GM10266 (cell line): ENCODE data around the gene CDH23.

ENCODE experiments used
- DNase-seq: peaks from one replicate; pipeline ENCODE4 v3.0.0; 2012; ENCODE audit errors: extremely low spot score
- TF ChIP-seq, protein P1 (sequence below): IDR thresholded peaks from 2 replicates; pipeline ENCODE4 v1.5.1; 2012; ENCODE audit warnings: mild to moderate bottlenecking, low read depth; ENCODE audit not compliant: control insufficient read depth, insufficient read depth; ENCODE audit errors: missing control alignments

Gene CDH23

DNA sequence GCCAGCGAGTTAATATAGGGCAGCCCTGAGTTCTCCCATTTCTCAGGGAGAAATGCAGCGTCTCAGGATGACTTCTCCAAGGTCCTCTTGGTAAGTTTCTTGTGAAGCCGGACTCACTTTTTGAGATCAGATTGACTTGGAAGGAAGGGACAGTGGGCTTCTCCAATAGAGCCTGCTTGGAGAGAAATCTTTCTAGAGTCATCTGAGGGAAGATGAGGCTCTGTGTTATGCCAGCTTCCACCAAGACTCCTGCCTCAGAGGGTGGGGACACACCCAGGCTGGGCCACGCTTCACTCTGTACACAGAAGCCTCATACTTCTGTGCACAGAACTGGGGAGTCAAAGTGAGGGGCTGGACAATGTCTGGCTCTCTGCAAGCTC is 317.3 kb downstream of the CDH23 start:
- TF ChIP-seq, protein P1, sequence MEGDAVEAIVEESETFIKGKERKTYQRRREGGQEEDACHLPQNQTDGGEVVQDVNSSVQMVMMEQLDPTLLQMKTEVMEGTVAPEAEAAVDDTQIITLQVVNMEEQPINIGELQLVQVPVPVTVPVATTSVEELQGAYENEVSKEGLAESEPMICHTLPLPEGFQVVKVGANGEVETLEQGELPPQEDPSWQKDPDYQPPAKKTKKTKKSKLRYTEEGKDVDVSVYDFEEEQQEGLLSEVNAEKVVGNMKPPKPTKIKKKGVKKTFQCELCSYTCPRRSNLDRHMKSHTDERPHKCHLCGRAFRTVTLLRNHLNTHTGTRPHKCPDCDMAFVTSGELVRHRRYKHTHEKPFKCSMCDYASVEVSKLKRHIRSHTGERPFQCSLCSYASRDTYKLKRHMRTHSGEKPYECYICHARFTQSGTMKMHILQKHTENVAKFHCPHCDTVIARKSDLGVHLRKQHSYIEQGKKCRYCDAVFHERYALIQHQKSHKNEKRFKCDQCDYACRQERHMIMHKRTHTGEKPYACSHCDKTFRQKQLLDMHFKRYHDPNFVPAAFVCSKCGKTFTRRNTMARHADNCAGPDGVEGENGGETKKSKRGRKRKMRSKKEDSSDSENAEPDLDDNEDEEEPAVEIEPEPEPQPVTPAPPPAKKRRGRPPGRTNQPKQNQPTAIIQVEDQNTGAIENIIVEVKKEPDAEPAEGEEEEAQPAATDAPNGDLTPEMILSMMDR = no peak
- no peak for DNase-seq

DNA sequence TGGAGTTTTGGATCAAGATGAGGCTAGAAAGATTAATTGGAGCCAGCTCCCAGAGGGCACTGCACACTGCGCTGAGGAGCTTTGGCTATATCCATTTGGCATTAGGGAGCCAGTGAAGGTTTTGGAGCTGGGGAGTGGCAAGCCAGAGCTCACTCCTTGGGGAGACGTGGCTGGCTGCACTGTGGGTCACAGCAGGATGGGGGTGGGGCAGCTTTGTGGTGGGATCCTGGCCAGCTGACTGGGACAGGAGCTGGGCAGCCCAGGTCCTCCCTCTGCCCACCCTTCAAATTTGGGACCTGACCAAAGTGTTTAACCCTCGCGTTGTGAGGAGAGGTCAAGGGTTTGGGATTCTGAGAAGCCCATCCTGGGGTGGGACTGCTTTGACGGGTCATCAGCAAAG is 317.9 kb downstream of the CDH23 start:
- TF ChIP-seq, protein P1 = no peak
- no peak for DNase-seq

DNA sequence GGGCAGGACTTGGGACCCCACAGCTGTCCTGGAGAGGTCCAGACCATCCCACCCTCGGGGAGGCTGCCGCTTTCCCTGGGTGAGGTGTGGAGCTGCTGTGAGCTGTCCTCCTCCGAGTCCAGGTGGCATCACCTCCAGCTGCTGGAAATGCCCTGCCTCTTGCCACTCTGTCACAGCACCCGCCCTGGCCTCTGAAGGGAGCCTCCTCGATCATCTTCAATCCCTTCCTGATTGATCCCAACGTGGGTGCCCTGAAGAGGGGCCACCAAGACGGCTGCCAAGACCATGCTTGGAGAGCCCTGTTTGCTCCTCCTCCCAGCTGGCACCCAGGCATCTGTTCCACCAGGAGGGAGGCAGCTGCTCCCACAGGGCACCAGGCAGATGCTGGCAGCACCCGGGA is 318.3 kb downstream of the CDH23 start:
- TF ChIP-seq, protein P1 = no peak
- no peak for DNase-seq

DNA sequence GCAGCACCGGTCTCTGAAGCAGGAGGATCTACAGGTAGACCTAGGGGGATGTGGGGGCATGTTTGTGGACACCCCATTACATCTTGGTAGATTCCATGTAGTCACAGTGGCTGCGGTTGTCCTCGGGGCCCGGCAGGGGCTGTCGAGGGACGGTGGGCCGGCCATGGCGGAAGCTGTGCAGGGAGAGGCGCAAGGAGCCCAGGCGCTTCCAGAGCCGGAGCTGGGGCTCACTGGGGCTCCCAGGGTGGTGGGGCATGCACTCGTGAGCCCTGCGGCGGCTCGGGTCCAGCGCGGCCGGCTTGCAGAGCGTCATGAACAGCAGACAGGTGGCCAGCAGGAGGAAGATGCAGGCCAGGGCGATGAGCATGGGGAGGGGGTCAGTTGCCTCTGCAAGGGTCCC is 319.1 kb downstream of the CDH23 start:
- TF ChIP-seq, protein P1 = no peak
- no peak for DNase-seq

DNA sequence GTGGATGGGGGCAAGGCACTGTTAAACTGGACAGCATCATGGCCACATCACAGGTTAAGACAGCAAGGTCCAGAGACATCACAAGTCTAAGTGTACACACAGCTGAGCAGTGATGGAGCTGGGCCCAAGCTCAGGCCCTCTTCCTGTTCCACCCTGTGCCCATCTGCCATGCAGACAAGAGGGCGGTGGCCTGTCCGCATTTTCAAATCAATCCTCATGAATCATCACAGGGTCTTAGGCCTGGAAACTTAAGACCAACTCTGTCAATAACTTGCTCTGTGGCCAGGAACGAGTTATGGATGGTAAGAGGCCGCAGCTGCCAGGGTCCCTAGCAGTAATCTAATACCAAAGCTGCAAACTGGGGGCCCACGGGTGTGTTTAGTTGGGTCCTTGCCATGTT is 319.7 kb downstream of the CDH23 start:
- TF ChIP-seq, protein P1 = no peak
- no peak for DNase-seq

DNA sequence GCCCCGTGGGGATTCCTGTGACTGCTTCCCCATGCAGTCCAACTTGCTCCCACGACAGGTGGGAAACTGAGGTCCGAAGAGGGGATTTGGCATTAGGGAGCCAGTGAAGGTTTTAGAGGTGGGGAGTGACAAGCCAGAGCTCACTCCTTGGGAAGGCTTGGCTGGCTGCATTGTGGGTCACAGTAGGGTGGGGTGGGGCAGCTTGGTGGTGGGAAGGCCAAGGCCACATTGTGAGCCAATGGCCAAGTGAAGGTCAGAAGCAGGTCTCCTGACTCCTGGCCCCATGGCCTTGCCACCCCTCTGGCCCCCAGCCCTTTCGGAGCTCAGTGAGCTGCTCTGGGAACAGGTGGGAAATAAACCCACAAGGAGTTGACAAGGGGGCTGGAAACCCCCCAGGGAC is 320.3 kb downstream of the CDH23 start:
- no peak for DNase-seq
- TF ChIP-seq, protein P1 = no peak

DNA sequence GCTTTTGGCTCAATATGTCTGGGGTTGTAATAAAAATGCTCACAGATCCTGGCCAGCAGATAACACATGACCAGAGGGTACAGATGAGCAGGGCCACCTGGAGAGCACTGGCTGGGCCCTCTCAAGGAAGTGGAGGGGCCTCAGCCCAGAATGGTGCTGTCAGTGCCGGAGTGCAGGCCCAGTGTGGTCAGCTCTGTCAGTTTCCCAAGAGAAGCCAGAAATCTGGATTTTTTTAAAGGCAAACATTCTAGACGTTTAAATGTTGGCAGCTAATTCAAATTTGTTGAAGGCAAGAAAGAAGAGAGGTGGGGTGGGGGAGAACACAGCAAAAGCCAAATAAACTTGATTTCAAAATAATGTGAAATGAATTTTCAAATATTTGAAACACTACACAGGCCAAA is 320.8 kb downstream of the CDH23 start:
- TF ChIP-seq, protein P1 = no peak
- no peak for DNase-seq
